Lung (tissue), 12 donors: Measurements from ENCODE around the gene SLC25A21. TPM values are rescaled to one million over a fixed set of nuclear protein-coding genes. Genes with fewer than 3 reads are reported as not detected.
A peak's percentile ranks its signal among the peaks of the same experiment; 100 is the strongest.
"Not testable (repeated sequence)": the region's sequence is repeated elsewhere in the genome, so short reads cannot be mapped to it uniquely, and the experiment has no call there.

Source experiments
- ATAC-seq: fragments of 200-7000 bp; cut with Tn5 transposase; one replicate; pipeline ENCODE4 v1.9.1; 2020; ENCODE audit warnings: moderate number of reproducible peaks; ENCODE audit not compliant: insufficient read depth, low FRiP score
- DNase-seq, 3 donors: peaks; one replicate each; pipeline ENCODE4 v3.0.0-alpha.2; 2013 to 2017
- H3K27ac ChIP-seq, 2 donors: one replicate each; pipeline ENCODE4 v1.5.1; 2013; ENCODE audit warnings: mild to moderate bottlenecking in 2 of 2, moderate library complexity in 2 of 2, control low read depth in 1 of 2, inconsistent platforms in 1 of 2, low read depth in 1 of 2, low read length in 1 of 2
- H3K27me3 ChIP-seq, 3 donors: one replicate each; pipeline ENCODE4 v1.5.1; 2013; ENCODE audit warnings: low read length in 2 of 3; ENCODE audit not compliant: control insufficient read depth in 3 of 3, insufficient read depth in 3 of 3
- H3K36me3 ChIP-seq, 4 donors: one replicate each; pipeline ENCODE4 v1.5.1; 2013; ENCODE audit warnings: low read length in 4 of 4, mild to moderate bottlenecking in 1 of 4, moderate library complexity in 1 of 4; ENCODE audit not compliant: control insufficient read depth in 4 of 4, insufficient read depth in 4 of 4
- H3K4me1 ChIP-seq, 5 donors: one replicate each; pipeline ENCODE4 v1.5.1; 2013; ENCODE audit warnings: low read length in 5 of 5, mild to moderate bottlenecking in 2 of 5, moderate library complexity in 1 of 5; ENCODE audit not compliant: control insufficient read depth in 5 of 5, insufficient read depth in 5 of 5
- H3K4me3 ChIP-seq: one replicate; pipeline ENCODE4 v1.5.1; 2013; ENCODE audit warnings: mild to moderate bottlenecking, control low read depth, moderate library complexity
- H3K9ac ChIP-seq, 2 donors: one replicate each; pipeline ENCODE4 v1.5.1; 2013; ENCODE audit warnings: low read length in 2 of 2, control low read depth in 1 of 2; ENCODE audit not compliant: insufficient read depth in 1 of 2
- H3K9me3 ChIP-seq, 4 donors: one replicate each; pipeline ENCODE4 v1.5.1; 2013; ENCODE audit warnings: low read length in 3 of 4, mild to moderate bottlenecking in 1 of 4, moderate library complexity in 1 of 4; ENCODE audit not compliant: control insufficient read depth in 4 of 4, insufficient read depth in 3 of 4
- WGBS, 2 donors: extraction: QIAGEN DNeasy Blood & Tissue Kit; methylation state at CpG; one replicate each; pipeline ENCODE4 v1.1.7; 2013; 5-methylcytosine and 5-hydroxymethylcytosine counted together
- polyA plus RNA-seq, 2 donors: library from polyadenylated mRNA; stranded (reverse); fragments of 200-250 nt; gene quantifications; one replicate each; pipeline ENCODE4 v1.2.1, GENCODE V29; 2013
- total RNA-seq, 2 donors: library from RNA; depleted of rRNA in 1 of 2; stranded (reverse); fragments of >200 nt in 1 of 2; gene quantifications; one replicate each; pipeline ENCODE4 v1.2.1, GENCODE V29; 2014 to 2021
- TF ChIP-seq, protein P1 (sequence below): IDR thresholded peaks from 2 replicates; pipeline ENCODE4 v1.5.1; 2012; ENCODE audit warnings: mild to moderate bottlenecking; ENCODE audit errors: control extremely low read depth, extremely low read depth
- donor health status: control.
- donor health status: control.
- donor health status: Bipolar disorder and iron deficiency.
- donor health status: healthy.
- donor health status: DM: yes; HTN: yes; CAD: no.

SLC25A21 gene
- total and polyA plus RNA-seq, 4 donors: 0.23 to 2.6 (median 0.42) TPM

DNA sequence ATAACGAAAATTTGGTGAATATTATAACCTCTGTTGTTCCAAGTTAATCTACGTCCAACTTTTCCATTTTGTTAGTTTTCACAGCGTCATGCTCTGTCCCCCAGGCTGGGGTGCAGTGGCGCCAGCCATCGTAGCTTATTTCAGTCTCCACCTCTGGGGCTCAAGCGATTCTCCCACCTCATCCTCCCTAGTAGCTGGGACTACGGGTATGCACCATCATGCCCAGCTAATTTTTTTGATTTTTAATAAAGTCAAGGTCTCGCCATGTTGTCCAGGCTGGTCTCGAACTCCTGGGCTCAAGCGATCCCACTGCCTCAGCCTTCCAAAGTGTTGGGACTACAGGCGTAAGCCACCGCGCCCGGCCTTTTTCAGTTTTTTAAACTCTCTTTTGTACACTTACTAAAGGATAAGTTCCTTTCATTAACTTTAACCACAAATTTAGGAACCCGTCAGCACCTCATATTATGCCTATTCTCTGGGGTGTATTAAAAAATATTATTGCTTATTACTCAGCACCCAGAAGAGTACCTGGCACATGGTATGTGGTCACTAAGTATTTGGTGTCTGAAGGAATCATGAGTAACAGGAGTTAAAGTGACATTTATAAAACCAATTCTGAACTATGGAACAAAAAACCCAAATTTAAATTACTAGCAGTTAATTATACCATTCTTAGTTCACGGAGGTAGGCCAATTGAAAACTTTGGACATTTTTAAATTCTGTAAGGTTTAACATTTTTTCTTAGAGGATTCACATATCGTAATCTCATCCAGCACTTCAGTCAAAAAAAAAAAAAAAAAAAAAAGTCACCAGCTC is 24.4 kb upstream of the SLC25A21 start:
- no peak for ATAC-seq
- TF ChIP-seq, protein P1, sequence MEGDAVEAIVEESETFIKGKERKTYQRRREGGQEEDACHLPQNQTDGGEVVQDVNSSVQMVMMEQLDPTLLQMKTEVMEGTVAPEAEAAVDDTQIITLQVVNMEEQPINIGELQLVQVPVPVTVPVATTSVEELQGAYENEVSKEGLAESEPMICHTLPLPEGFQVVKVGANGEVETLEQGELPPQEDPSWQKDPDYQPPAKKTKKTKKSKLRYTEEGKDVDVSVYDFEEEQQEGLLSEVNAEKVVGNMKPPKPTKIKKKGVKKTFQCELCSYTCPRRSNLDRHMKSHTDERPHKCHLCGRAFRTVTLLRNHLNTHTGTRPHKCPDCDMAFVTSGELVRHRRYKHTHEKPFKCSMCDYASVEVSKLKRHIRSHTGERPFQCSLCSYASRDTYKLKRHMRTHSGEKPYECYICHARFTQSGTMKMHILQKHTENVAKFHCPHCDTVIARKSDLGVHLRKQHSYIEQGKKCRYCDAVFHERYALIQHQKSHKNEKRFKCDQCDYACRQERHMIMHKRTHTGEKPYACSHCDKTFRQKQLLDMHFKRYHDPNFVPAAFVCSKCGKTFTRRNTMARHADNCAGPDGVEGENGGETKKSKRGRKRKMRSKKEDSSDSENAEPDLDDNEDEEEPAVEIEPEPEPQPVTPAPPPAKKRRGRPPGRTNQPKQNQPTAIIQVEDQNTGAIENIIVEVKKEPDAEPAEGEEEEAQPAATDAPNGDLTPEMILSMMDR: no peak
- Histone ChIP-seq H3K9me3 (peaks cover 0 to 1% (median 0%) of the 10 kb centered on the region in 4 donors), H3K27ac (peak overlapping the region; percentile 67 to 96), H3K27me3 (no peaks in the 10 kb centered on the region), H3K9ac (peak overlapping the region in 1 of 2 donors; percentile 88), H3K4me3 (no peak overlapping the region), H3K36me3 (no peaks in the 10 kb centered on the region), H3K4me1 (peaks cover 0 to 10% (median 0%) of the 10 kb centered on the region in 5 donors)
- 93% methylated on average over 17 of the region's 17 CpGs for WGBS, 2 donors
- DNase-seq: no peak

DNA sequence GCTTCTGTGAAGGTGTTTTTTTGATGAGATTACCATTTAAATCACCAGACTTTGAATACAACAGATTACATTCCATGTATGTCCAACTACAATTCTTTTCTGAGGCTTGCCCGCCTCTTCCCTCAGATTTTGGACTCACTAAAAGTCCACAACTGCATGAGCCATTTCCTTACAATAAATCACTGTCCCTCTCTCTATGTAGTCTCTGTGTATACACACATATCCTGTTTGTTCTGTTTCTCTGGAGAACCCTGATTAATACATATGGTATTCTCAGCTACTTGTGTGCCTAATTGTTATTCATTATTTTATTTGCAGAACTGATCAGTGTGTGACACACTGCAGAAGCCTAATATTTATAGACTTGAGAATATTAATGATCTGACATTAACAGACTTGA is 22.9 kb upstream of the SLC25A21 start:
- H3K9ac ChIP-seq: no peak overlapping the region

DNA sequence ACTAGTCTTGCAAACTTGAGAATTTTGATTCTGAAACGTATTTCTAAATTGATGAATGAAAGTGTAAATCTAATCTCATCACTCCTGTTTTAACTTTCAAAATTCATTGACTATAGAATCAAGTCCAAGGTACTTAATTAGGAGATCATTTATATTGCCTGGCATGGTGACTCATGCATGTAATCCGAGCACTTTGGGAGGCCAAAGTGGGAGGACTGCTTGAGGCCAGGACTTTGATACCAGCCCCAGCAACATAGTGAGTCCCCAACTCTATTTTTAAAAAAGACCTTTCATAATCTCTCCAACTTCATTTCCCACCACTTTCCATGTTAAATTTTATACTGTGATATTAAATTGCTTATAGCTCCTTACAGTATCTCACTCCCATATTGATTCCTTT is 22.3 kb upstream of the SLC25A21 start:
- 93 to 95% methylated on average over 2 of the region's 2 CpGs for WGBS, 2 donors
- H3K27me3 ChIP-seq: no peaks in the 10 kb centered on the region
- H3K9ac ChIP-seq: no peak overlapping the region
- DNase-seq (no peak), ATAC-seq (no peak)
- peaks cover 0 to 1% (median 0%) of the 10 kb centered on the region in 4 donors for H3K9me3 ChIP-seq
- no peaks in the 10 kb centered on the region for H3K36me3 ChIP-seq
- peaks cover 0 to 10% (median 0%) of the 10 kb centered on the region in 5 donors for H3K4me1 ChIP-seq
- TF ChIP-seq, protein P1: no peak
- no peak overlapping the region for H3K27ac ChIP-seq
- H3K4me3 ChIP-seq: no peak overlapping the region

More for the DNA sequence above, 22.9 kb upstream of the SLC25A21 start:
- H3K4me1 ChIP-seq: peaks cover 0 to 10% (median 0%) of the 10 kb centered on the region in 5 donors
- DNase-seq (peak in 1 of 3 donors; percentile 25), ATAC-seq (no peak)
- no peak overlapping the region for H3K4me3 ChIP-seq
- no peaks in the 10 kb centered on the region for H3K27me3 ChIP-seq
- H3K36me3 ChIP-seq: no peaks in the 10 kb centered on the region
- TF ChIP-seq, protein P1: no peak
- peaks cover 0 to 1% (median 0%) of the 10 kb centered on the region in 4 donors for H3K9me3 ChIP-seq
- H3K27ac ChIP-seq: peak overlapping the region in 1 of 2 donors; percentile 40
- 64 to 76% methylated on average over 1 of the region's 1 CpG for WGBS, 2 donors

DNA sequence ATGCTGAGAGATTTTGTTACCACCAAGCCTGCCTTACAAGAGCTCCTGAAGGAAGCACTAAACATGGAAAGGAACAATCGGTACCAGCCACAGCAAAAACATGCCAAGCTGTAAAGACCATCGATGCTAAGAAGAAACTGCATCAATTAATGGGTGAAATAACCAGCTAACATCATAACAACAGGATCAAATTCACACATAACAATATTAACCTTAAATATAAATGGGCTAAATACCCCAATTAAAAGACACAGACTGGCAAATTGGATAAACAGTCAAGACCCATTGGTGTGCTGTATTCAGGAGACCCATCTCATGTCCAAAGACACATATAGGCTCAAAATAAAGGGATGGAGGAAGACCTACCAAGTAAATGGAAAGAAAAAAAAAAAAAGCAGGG is 17.3 kb upstream of the SLC25A21 start:
- WGBS, 2 donors: 91 to 98% methylated on average over 2 of the region's 2 CpGs
- H3K27me3 ChIP-seq, DNase-seq, H3K27ac ChIP-seq, H3K4me1 ChIP-seq, H3K9me3 ChIP-seq, H3K9ac ChIP-seq, H3K4me3 ChIP-seq, ATAC-seq, H3K36me3 ChIP-seq: not testable (repeated sequence)

DNA sequence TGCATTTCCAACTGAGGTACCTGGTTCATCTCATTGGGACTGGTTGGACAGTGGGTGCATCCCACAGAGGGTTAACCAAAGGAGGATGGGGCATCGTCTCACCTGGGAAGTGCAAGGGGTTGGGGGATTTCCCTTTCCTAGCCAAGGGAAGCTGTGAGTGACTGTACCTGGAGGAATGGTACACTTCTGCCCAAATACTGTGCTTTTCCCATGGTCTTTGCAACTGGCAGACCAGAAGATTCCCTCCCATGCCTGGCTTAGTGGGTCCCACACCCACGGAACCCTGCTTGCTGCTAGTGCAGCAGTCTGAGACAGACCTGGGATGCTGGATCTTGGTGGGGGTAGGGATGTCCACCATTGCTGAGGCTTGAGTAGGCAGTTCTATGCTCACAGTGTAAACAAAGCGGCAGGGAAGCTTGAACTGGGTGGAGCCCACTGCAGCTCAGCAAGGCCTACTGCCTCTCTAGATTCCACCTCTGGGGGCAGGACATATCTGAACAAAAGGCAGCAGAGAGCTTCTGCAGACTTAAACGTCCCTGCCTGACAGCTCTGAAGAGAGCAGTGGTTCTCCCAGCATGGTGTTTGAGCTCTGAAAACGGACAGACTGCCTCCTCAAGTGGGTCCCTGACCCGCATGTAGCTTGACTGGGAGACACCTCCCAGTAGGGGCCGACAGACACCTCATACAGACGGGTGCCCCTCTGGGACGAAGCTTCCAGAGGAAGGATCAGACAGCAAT is 15.6 kb upstream of the SLC25A21 start:
- H3K9me3 ChIP-seq, ATAC-seq, DNase-seq, H3K4me1 ChIP-seq, H3K27me3 ChIP-seq, H3K27ac ChIP-seq, H3K9ac ChIP-seq, H3K36me3 ChIP-seq, H3K4me3 ChIP-seq: not testable (repeated sequence)
- WGBS, 2 donors: 80 to 87% methylated on average over 9 of the region's 9 CpGs
